Neural crest cell (in vitro differentiated cells): ENCODE data around the gene ACVR1C. TPM values are rescaled to one million over a fixed set of nuclear protein-coding genes. Genes with fewer than 3 reads are reported as not detected.

ENCODE experiments used
- DNase-seq: peaks from one replicate; pipeline ENCODE4 v3.0.0; 2021; ENCODE audit warnings: low read depth, mixed read lengths, low spot score
- H3K27ac Mint-ChIP-seq: one replicate; pipeline ENCODE4 v1.8.0; 2021; ENCODE audit warnings: mild to moderate bottlenecking, mixed read lengths; ENCODE audit not compliant: unreplicated experiment
- H3K27me3 Mint-ChIP-seq: 2 replicates; pipeline ENCODE4 v1.8.0; 2021; ENCODE audit warnings: low read depth, mild to moderate bottlenecking, mixed read lengths
- H3K36me3 Mint-ChIP-seq: 2 replicates; pipeline ENCODE4 v1.8.0; 2021; ENCODE audit warnings: low read depth, mild to moderate bottlenecking, mixed read lengths
- H3K4me1 Mint-ChIP-seq: 2 replicates; pipeline ENCODE4 v1.8.0; 2021; ENCODE audit warnings: mixed read lengths
- H3K4me3 Mint-ChIP-seq: one replicate; pipeline ENCODE4 v1.8.0; 2021; ENCODE audit warnings: mild to moderate bottlenecking, mixed read lengths
- H3K9me3 Mint-ChIP-seq: 2 replicates; pipeline ENCODE4 v1.8.0; 2021; ENCODE audit warnings: mixed read lengths
- CTCF ChIP-seq: fragments of 200-600 bp; sonication (generic); conservative IDR thresholded peaks from 2 replicates; pipeline ENCODE4 v1.5.0; 2021; ENCODE audit warnings: antibody characterized with exemption, mild to moderate bottlenecking
- total RNA-seq: library from RNA; stranded (reverse); gene quantifications from 2 replicates; pipeline ENCODE4 v1.2.1, GENCODE V29; 2021

Gene ACVR1C
- total RNA-seq, 1 donor from 2014 or later: 0.26 TPM

GRCh38 chr2:157497638-157498314 is 130.9 kb downstream of the ACVR1C start:
- Mint-ChIP-seq H3K27me3 (peaks cover 19% of the 10 kb centered on the region), H3K4me1 (no peaks in the 10 kb centered on the region), H3K27ac (no peak overlapping the region), H3K36me3 (no peaks in the 10 kb centered on the region), H3K9me3 (no peaks in the 10 kb centered on the region), H3K4me3 (no peak overlapping the region)
- no peak for DNase-seq
- TF ChIP-seq CTCF: peak; percentile 82

- no peak overlapping the region for H3K4me3 Mint-ChIP-seq
- H3K27ac Mint-ChIP-seq: no peak overlapping the region
- no peaks in the 10 kb centered on the region for H3K9me3 Mint-ChIP-seq
- peak; percentile 83 for TF ChIP-seq CTCF
- no peaks in the 10 kb centered on the region for H3K36me3 Mint-ChIP-seq
- no peaks in the 10 kb centered on the region for H3K4me1 Mint-ChIP-seq
- DNase-seq: peak; percentile 54
- H3K27me3 Mint-ChIP-seq: peaks cover 45% of the 10 kb centered on the region
These were observed 136.4 kb downstream of the ACVR1C start for GRCh38 chr2:157492189-157492773.

- no peak for DNase-seq
- Mint-ChIP-seq H3K4me3 (no peak overlapping the region), H3K27ac (no peak overlapping the region), H3K9me3 (no peaks in the 10 kb centered on the region), H3K4me1 (peaks cover 13% of the 10 kb centered on the region), H3K27me3 (peaks cover 47% of the 10 kb centered on the region), H3K36me3 (no peaks in the 10 kb centered on the region)
- TF ChIP-seq CTCF: no peak
These were observed 138.7 kb downstream of the ACVR1C start for GRCh38 chr2:157489983-157490382.

GRCh38 chr2:157488877-157489276 is 139.8 kb downstream of the ACVR1C start:
- no peak for DNase-seq
- Mint-ChIP-seq H3K27me3 (peaks cover 38% of the 10 kb centered on the region), H3K27ac (no peak overlapping the region), H3K4me1 (peaks cover 13% of the 10 kb centered on the region), H3K9me3 (no peaks in the 10 kb centered on the region), H3K36me3 (no peaks in the 10 kb centered on the region), H3K4me3 (no peak overlapping the region)
- no peak for TF ChIP-seq CTCF

GRCh38 chr2:157487747-157488146 is 140.9 kb downstream of the ACVR1C start:
- H3K27me3 Mint-ChIP-seq: peaks cover 27% of the 10 kb centered on the region
- H3K4me1 Mint-ChIP-seq: peaks cover 13% of the 10 kb centered on the region
- H3K27ac Mint-ChIP-seq: no peak overlapping the region
- no peak for DNase-seq
- TF ChIP-seq CTCF: no peak
- no peaks in the 10 kb centered on the region for H3K36me3 Mint-ChIP-seq
- H3K4me3 Mint-ChIP-seq: no peak overlapping the region
- no peaks in the 10 kb centered on the region for H3K9me3 Mint-ChIP-seq
